GM06990 (cell line): Measurements from ENCODE around the gene BSND.

ENCODE experiments used
- DNase-seq: peaks from one replicate; pipeline ENCODE4 v3.0.0-alpha.2; 2011; ENCODE audit not compliant: insufficient read length; ENCODE audit errors: extremely low read depth
- H3K27me3 ChIP-seq: replicated peaks from 2 replicates; pipeline ENCODE4 v1.6.0; 2011; ENCODE audit warnings: low read length; ENCODE audit not compliant: control insufficient read depth, insufficient read depth
- H3K36me3 ChIP-seq: 2 replicates; pipeline ENCODE4 v1.5.1; 2011; ENCODE audit warnings: low read length; ENCODE audit not compliant: control insufficient read depth, insufficient read depth
- H3K4me3 ChIP-seq: replicated peaks from 2 replicates; pipeline ENCODE4 v1.5.1; 2011; ENCODE audit warnings: low read depth, mild to moderate bottlenecking, control low read depth, low read length
- TF ChIP-seq, protein P1 (sequence below): IDR thresholded peaks from 2 replicates; pipeline ENCODE4 v1.5.1; 2011; ENCODE audit warnings: low read length, control low read depth, mild to moderate bottlenecking, inconsistent platforms; ENCODE audit not compliant: insufficient read depth, poor library complexity, severe bottlenecking

The BSND gene

DNA sequence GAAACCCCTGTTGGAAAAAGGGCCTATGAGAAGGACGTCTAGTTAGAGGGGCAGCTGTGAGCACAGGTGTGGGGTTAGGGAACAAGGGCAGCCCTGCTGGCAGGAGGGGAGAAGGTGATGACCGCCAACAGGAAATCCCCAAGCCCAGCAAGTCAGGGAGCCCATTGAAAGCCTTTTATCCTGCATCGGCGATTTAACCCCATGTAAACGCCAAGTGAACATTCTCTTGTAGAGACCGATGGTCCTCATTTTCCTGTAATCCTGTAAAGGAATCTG lies 1.1 kb upstream of the BSND start:
- Histone ChIP-seq H3K4me3 (no peak overlapping the region), H3K27me3 (no peaks in the 10 kb centered on the region; the same call in 1 of the 2 replicates), H3K36me3 (no peaks in the 10 kb centered on the region)
- DNase-seq: no peak
- TF ChIP-seq, protein P1, sequence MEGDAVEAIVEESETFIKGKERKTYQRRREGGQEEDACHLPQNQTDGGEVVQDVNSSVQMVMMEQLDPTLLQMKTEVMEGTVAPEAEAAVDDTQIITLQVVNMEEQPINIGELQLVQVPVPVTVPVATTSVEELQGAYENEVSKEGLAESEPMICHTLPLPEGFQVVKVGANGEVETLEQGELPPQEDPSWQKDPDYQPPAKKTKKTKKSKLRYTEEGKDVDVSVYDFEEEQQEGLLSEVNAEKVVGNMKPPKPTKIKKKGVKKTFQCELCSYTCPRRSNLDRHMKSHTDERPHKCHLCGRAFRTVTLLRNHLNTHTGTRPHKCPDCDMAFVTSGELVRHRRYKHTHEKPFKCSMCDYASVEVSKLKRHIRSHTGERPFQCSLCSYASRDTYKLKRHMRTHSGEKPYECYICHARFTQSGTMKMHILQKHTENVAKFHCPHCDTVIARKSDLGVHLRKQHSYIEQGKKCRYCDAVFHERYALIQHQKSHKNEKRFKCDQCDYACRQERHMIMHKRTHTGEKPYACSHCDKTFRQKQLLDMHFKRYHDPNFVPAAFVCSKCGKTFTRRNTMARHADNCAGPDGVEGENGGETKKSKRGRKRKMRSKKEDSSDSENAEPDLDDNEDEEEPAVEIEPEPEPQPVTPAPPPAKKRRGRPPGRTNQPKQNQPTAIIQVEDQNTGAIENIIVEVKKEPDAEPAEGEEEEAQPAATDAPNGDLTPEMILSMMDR: no peak

DNA sequence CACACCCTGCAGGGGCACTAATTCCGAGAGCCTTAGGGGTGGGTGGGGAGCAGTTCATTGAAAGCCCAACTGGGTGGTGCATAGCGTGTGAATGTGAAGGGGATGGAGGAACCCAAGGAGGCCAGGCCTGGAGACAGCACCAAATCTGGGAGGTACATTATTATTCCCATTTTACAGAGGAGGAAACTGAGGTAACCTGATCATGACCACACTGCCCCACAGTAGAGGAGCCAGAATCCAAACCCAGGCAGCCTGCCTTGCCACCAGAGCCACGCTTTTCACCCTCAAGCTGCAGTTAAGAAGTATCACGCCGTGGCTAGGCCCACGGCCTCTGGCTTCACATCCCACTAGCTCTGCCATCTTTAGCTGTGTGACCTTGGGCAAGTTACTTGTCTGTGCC lies 633 bp upstream of the BSND start:
- TF ChIP-seq, protein P1: no peak
- Histone ChIP-seq H3K27me3 (no peaks in the 10 kb centered on the region; the same call in 1 of the 2 replicates), H3K4me3 (no peak overlapping the region), H3K36me3 (no peaks in the 10 kb centered on the region)
- no peak for DNase-seq

DNA sequence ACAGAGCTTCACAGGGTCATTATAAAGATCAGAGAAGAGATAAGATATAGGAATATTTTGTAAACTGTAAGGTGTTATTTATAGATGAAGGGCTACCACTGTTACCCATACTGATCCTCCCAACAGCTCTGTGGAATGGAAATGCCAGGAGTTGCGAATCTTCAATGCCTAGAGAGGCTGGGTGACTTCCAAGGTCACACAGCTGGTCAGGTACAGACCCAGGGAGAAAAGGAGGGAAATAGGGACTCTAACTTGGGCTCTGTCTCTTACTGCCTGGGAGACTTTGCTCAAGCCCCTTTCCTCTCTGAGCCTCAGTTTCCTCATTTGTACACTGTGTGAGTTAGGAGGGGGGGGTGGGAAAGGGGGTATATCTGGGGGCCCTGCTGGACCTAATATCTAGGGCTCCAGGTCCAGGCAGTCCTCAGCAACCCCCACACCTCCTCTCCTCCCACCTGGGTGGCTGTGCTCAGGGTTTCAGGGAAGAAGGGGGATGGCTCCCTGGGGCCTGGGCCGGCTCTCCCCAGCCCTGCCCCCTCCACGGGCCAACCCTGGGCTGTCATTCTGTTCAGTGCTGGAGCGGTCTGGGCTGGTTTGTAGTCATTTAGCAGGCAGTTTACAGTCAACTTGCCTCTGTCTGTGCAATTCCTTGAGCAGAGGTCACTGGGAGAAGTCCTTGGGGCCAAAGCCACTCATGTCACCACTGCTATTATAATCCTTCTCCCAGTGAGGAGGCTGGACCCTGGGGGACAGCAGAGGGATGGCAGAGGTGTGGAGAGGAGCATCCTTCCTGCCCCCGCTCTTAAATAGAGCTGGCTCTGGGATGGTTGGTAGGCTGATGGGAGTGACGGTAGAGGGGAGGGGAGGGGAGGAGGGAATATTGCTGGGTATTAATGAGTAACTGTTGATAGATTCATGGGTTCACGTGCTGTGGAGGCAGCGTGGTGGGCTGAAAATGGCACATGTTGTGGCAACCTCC lies 1.7 kb downstream of the BSND start:
- no peak for DNase-seq
- no peaks in the 10 kb centered on the region; the same call in 1 of the 2 replicates for H3K27me3 ChIP-seq
- TF ChIP-seq, protein P1: no peak
- no peak overlapping the region for H3K4me3 ChIP-seq
- no peaks in the 10 kb centered on the region for H3K36me3 ChIP-seq

DNA sequence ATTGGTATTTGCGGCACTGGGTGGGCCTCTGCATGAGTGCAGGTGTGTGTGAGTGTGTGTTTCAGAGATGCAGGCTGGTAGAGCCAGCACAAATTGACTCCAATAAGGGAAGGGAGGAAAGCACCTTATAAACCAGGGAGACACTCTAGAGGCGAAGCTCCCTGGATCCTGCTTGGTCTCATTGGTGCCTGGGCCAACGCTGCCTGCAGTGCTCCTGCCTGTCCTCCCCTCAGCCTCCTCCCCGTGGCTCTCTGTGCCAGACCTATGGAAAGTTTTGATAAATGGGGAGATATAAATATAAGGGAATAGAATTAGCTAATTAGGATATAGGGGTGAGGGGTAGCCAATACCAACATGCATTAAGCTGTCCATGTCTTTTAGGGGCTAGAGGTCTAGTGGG lies 2.6 kb downstream of the BSND start:
- Histone ChIP-seq H3K27me3 (no peaks in the 10 kb centered on the region; the same call in 1 of the 2 replicates), H3K36me3 (no peaks in the 10 kb centered on the region), H3K4me3 (no peak overlapping the region)
- DNase-seq: no peak
- TF ChIP-seq, protein P1: no peak

DNA sequence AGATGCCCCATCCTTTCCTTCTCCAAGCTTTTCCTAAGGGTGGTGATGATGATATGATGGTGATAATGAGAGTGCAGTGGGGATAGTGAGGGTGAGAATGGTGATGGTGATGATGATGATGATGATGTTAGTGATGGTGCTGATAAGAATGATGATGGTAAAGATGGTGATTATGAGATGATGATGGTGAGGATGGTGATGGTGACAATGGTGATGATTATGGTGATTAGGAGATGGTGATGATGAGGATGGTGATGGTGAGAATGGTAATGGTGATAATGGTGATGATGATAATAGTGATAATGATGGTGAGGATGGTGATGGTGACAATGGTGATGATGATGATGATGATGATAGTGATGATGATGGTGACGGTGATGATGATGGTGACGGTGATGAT lies 4.0 kb downstream of the BSND start:
- TF ChIP-seq, protein P1: no peak
- H3K4me3 ChIP-seq: no peak overlapping the region
- no peaks in the 10 kb centered on the region for H3K27me3 ChIP-seq
- H3K36me3 ChIP-seq: no peaks in the 10 kb centered on the region
- DNase-seq: no peak
